Hematopoietic multipotent progenitor cell treated with erythropoietin and hydrocortisone succinate and interleukin-3 and kit ligand, for 4 days (in vitro differentiated cells): ENCODE measurements around the gene AMZ1.
A peak's percentile ranks its signal among the peaks of the same experiment; 100 is the strongest.

Experiments
- DNase-seq: peaks from one replicate; pipeline ENCODE4 v3.0.0-alpha.2; 2015

The AMZ1 gene

DNA sequence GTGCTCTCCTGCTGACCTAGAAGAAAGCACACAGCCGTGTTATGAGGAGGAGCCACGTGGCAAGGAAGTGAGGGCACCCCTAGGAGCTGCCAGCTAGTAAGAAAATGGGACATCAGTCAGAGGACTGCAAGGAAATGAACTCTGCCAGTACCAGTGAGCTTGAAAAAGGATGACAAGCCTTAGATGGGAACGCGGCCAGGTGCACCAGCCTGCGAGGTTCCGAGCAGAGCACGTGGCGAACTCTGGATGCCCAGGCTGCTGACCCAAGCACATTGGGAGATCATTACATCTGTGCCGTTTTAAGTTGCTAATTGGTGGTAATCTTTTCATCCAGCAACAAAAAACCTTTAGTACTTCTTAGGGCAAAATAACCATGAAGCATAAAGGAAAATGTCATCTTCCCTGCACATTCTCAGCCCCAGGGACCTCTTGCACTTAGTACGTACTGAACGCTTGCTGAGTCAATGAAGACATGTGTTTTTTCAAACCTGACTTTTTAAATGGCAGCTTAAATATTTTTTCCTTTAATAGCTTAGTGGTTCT lies 69.4 kb downstream of the AMZ1 start:
- DNase-seq = peak; percentile 26

DNA sequence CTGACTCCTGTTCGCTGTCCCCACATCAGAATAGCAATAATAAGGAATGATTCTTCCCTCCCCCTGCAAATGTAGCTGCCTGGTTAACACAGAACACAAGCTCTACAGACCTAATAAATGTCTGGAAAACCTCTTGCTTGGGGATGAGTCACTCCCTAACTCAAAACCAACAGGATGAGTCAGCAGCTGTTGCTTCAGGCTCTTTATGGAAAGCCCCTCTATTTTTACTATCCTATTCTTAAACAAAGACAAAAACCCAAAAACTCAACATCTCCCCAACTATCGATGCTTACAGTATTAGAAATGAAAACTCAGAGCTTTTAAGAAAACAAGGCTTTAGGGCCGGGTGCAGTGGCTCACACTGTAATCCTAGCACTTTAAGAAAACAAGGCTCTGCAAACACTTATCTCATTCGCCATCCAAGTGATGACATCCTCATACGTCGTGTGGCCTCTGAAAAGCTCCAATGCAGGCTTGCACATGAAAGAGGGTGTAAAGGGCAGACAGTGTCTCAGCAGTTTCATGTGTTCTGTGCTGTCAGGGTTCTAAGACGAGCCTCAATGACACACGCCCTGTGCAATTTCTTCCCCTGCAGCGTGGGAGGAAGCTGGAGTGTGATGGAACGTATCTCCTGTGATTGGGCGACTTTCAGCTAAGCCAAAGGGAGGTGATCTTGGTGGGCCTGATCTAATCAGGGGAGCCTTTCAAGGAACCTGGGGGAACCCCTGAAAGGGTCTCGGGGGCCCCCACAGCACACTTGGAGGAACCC lies 70.1 kb downstream of the AMZ1 start:
- DNase-seq = peak; percentile 94

DNA sequence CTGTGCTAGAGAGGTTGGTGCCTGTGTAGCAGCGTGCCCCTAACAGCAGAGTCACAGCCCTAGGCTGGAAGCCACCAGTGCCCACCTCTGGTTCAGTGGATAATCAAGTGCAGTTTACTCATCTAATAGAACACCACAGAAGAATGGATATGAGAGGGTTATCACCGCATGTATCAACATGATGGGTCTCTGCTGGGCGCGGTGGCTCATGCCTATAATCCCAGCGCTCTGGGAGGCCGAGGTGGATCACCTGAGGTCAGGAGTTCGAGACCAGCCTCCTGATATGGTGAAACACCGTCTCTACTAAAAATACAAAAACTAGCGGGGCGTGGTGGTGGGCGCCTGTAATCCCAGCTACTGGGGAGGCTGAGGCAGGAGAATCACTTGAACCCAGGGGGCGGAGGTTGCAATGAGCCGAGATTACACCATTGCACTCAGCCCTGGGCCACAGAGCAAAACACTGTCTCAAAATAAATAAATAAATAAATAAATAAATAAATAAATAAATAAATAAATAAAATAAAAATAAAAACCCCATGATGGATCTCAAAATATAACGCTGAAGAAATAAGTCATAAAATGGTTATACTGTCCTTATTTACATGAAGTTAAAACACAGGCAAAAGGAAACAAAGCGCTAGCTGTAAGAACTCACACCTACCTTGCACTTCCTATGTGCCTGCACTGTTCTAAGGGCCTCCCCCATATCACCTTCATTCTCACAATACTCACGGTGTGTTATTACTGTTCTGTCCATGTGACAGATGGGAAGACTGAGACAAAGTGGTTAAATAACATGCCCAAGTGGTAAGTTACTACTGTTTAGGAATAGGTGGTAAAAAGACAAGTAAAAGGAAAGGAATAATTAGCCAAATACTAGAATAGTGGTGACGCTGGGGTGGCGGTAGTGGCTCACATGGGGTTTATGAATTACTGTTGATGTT lies 70.9 kb downstream of the AMZ1 start:
- DNase-seq = no peak

DNA sequence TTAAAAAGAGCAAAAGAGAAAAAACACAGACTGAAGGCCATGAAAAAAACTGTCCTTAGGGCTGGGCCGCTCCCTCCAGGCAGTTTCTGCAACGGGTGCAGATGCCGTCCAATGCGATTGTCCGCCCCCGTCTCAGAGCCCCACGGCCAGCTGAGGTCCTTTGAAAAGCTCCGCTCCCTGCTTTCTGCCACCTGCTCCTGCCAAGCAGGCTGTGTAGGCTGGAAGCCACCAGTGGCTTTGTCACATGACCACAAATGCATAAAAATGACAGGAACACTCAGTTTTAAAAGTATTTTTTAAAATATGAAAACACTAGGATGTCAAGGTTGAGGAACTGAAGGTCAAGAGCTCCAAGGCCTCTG lies 71.7 kb downstream of the AMZ1 start:
- no peak for DNase-seq

DNA sequence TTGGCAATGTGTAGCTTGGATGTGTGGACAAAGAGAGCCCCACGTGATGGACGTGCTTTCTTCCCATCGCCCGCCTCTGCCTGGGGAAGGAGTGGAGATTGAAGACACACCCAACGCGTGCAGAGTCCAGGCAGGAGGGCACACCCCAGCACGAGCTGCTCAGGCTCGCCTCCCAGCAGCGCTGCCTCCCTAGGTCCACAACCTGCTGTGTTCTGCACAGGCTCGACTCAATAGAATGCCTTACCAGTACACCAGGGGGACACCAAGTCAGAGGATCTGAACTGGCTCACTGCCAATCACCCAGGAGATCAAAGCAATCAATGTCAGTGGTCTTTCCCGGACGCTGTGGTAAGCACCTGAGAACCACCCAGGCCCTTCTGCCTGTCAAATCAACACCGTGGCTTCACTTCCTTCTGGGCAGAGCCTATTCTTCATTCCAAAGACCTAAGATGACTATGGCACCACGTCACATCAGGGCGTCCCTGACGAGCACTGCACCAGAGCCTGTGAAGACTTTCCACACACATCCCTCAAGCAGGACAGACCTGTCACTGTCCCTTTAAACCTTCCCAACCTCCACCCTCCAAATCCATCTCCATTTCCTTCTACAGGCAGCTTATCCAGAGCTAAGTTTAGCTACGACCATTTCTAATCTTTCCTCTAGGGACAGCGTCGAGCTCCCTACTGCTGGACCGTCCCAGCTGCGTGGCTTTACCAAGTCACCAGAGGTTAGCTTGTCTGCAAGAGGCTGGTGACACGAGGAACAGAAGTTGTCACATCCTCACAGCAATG lies 72.3 kb downstream of the AMZ1 start:
- DNase-seq = peak; percentile 83

DNA sequence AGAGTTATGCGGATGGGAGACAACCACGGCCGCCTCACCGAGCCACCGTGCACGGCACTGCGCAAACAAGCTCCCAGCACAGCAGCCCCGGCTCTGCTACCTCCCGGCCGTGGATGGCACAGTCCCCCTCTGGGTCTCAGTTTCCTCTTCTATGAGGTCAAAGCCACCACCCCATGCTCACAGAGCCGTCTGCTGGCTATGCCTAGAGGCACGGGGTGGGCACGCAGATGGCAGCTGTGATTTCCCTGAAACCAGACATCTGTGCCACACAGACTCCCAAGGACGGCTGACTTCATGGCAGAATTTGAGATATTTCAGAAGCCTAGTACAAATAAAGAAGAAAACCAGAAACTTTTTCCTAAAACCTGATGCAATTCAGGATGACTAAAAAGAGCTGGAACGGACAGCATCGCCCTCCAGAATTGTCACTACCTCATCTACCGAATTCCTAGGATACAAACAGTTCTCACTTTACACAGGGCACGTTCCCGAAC lies 73.2 kb downstream of the AMZ1 start:
- no peak for DNase-seq

DNA sequence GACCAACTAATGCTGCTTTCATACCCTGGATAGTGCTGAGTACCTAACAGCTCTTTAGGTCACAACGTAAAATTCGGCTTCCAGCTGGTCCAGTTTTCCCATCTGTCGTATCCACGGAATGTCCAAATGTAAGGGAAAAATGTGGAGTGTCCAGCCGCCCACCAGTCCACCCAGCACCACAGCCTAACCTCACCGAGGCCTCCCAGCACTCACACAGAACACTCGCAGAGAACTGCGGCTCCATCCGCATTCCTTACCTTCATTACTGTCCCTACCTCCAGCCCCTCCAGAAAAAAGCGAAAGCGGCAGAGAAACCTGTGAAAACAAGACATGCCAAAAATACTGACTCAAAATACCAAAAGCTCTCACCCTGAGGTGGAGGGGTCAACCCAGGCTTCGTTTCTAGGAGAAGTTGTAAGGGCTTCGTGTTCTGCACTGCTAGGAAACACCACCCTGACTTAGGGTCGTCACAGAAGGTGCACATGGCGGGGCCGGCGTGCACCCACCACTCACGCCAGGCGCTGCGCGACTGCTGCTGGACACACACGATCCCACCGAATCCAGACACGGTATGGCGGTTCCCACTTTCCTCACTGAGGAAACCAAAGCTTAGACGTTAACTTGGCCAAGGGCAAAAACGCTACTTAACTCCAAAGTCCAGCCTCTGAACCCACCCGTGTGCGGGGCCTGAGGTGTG lies 73.9 kb downstream of the AMZ1 start:
- DNase-seq = no peak

DNA sequence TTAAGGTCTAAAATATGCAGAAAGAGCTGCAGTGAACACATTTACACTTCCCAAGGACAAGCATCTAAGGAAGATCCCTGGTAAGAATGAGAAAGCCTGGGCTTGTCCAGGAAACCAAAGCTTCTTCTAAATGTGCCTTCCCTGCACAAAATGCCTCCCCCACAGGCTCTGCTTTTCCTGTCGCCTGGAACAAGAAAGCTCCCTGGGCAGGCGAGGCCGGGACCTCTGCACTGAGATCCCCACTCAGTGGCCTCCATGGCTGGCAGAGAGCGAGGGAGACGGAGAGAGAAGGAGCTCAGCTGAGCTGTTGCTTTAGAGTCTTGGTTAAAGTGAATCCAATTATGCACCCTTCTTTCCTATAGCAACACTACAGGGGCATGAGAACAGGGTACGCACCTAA lies 75.6 kb downstream of the AMZ1 start:
- DNase-seq = no peak

DNA sequence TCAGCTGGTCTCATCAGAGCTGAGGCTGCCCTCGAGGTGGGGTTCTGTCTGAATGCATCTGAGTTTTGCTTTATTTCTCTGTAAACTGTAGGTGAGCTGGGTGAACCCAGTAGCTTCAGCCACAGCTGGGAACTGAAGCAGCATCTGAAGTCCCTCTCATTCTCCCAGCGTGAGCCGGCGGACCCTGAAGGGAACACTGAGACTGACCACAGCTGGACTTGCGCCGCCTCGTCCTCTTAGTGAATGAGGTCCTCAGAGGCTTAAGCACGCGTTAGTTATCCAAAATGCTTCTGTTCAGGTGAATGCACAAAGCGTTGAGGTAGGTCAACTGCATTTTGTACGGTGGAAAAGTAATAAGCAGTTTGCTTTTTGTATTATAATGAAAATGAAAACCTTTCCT lies 76.6 kb downstream of the AMZ1 start:
- no peak for DNase-seq
